Measurements from ENCODE around the gene ELOVL2. TPM values are rescaled to one million over a fixed set of nuclear protein-coding genes. Genes with fewer than 3 reads are reported as not detected.

The ELOVL2 gene
- total RNA-seq, 1 experiment from 2014 or later: 0.07 TPM

DNA sequence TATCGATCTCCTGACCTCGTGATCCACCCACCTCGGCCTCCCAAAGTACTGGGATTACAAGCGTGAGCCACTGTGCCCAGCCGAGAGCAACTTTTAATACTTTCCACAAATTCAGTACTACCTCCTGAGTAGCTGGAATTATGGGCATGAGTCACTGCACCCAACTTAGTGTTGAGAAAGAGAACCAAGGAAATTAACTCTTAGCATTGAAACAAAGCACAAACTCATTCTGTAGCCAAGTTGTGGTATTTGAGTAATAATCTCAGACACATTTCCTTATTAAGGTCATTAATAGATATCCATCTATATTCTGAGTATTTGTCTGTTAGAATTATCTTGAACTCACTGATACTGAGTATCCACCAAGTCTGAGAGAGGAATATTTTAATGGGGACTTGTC, 14.3 kb upstream of the ELOVL2 start:
- Histone ChIP-seq H3K9me2 (ENCODE audit: insufficient read depth) (no peaks in the 10 kb centered on the region), H3K9me3 (ENCODE audit: control insufficient read depth in 1 of 2, insufficient read depth in 1 of 2, low read depth in 1 of 2, low read length in 2 of 2) (no peaks in the 10 kb centered on the region), H3K27me3 (ENCODE audit: insufficient read depth, low read length) (no peaks in the 10 kb centered on the region), H3K4me3 (replicated peaks in 1 of 2; ENCODE audit: low read depth in 1 of 2, low read length in 2 of 2) (no peak overlapping the region), H3K4me2 (ENCODE audit: low read length) (no peak overlapping the region), H3K79me2 (ENCODE audit: insufficient read depth, low read length) (no peaks in the 10 kb centered on the region), H4K20me1 (ENCODE audit: insufficient read depth) (no peaks in the 10 kb centered on the region), H3K9ac (ENCODE audit: low read length) (no peak overlapping the region), H2AFZ (ENCODE audit: low read depth, low read length, poor library complexity, severe bottlenecking) (no peak overlapping the region), H3K36me3 (ENCODE audit: control insufficient read depth in 1 of 2, insufficient read depth in 2 of 2, low read length in 2 of 2) (no peaks in the 10 kb centered on the region), H3K27ac (ENCODE audit: low read depth, low read length) (no peak overlapping the region), H3K4me1 (ENCODE audit: control insufficient read depth in 1 of 2, insufficient read depth in 2 of 2, low read length in 2 of 2) (peaks cover 6 to 7% of the 10 kb centered on the region in 2 experiments; a peak in 2 of 4 replicates)
- RAD21 ChIA-PET (ENCODE audit: low non-redundant PET in 1 of 2, low total read pairs in 2 of 2, uncharacterized antibody in 2 of 2, unreplicated experiment in 2 of 2): no interaction called here
- DNase-seq (ENCODE audit: low read depth, low spot score): no peak
- TF ChIP-seq EGR1 (IDR thresholded peaks at IDR 0.05; ENCODE audit: low read depth): no peak
- no peak for TF ChIP-seq CTCF (IDR thresholded peaks at IDR 0.05 in 2 of 3, conservative IDR thresholded peaks at IDR 0.05 in 1 of 3; ENCODE audit: borderline replicate concordance in 1 of 3, insufficient read depth in 1 of 3, low read depth in 2 of 3, low read length in 2 of 3)
- TF ChIP-seq, protein P1, sequence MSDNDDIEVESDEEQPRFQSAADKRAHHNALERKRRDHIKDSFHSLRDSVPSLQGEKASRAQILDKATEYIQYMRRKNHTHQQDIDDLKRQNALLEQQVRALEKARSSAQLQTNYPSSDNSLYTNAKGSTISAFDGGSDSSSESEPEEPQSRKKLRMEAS (IDR thresholded peaks at IDR 0.05): no peak
- TF ChIP-seq RAD21 (IDR thresholded peaks at IDR 0.05; ENCODE audit: low read depth): no peak
- no peak for TF ChIP-seq ZNF274 (IDR thresholded peaks at IDR 0.05; ENCODE audit: low read depth, low read length)
- TF ChIP-seq CBX3 (IDR thresholded peaks at IDR 0.05; ENCODE audit: low read depth): no peak
- no peak for TF ChIP-seq SIN3A (IDR thresholded peaks at IDR 0.05; ENCODE audit: low read depth)
- TF ChIP-seq SP1 (IDR thresholded peaks at IDR 0.05; ENCODE audit: low read depth): no peak
- TF ChIP-seq ZFX (IDR thresholded peaks at IDR 0.05): no peak
- TF ChIP-seq CEBPB (IDR thresholded peaks at IDR 0.05; ENCODE audit: low read depth): no peak
- TF ChIP-seq SRF (IDR thresholded peaks at IDR 0.05; ENCODE audit: low read depth): no peak
- TF ChIP-seq FOSL1 (IDR thresholded peaks at IDR 0.05; ENCODE audit: low read depth): no peak
- TF ChIP-seq TCF7L2 (IDR thresholded peaks at IDR 0.05; ENCODE audit: borderline replicate concordance, extremely low read depth, insufficient read depth, insufficient read length): no peak
- TF ChIP-seq ZBTB33 (IDR thresholded peaks at IDR 0.05; ENCODE audit: extremely low read depth, insufficient replicate concordance, low read length): no peak
- TF ChIP-seq EZH2phosphoT487 (IDR thresholded peaks at IDR 0.05; ENCODE audit: borderline replicate concordance): no peak
- no peak for TF ChIP-seq POLR2A (IDR thresholded peaks at IDR 0.05; ENCODE audit: borderline replicate concordance, extremely low read depth, insufficient read depth, insufficient read length)
- TF ChIP-seq ATF3 (IDR thresholded peaks at IDR 0.05): no peak
- CTCF ChIA-PET: no interaction called here
- ATAC-seq: no peak
- POLR2A ChIA-PET: interaction anchor here (0.7 kb wide), 1 partner anchor 90 kb away, joined by 3 read pairs; no protein-coding TSS in a partner anchor
- intact Hi-C loops (cut with micrococcal nuclease): no loop called here
- no TSS peak for BruUV-seq (replicated peaks)
